Adrenal gland (tissue), 12 donors: ENCODE data around the gene KCNMA1. TPM values are rescaled to one million over a fixed set of nuclear protein-coding genes. Genes with fewer than 3 reads are reported as not detected.

ENCODE experiments used
- DNase-seq, 7 donors: peaks; one replicate each; pipeline ENCODE4 v3.0.0-alpha.2; 2019 to 2020
- H3K27ac ChIP-seq, 5 donors: fragments of 200-600 bp; sonication (generic) in 4 of 5; 1 replicate in 3 of 5; 2 replicates in 2 of 5; pipeline versions ENCODE4 v1.5.1 to v1.8.0; 2016 to 2020; ENCODE audit warnings: mild to moderate bottlenecking in 1 of 5
- H3K27me3 ChIP-seq: fragments of 200-600 bp; 2 replicates; pipeline ENCODE4 v1.8.0; 2021
- H3K36me3 ChIP-seq, 2 donors: fragments of 200-600 bp; replicated peaks in 1 of 2; 1 replicate in 1 of 2; 2 replicates in 1 of 2; pipeline versions ENCODE4 v1.5.1 to v1.8.0; 2018 to 2022
- H3K4me1 ChIP-seq, 2 donors: fragments of 200-600 bp; replicated peaks in 1 of 2; 1 replicate in 1 of 2; 2 replicates in 1 of 2; pipeline versions ENCODE4 v1.5.1 to v1.8.0; 2018 to 2021
- H3K4me3 ChIP-seq, 4 donors: fragments of 200-600 bp; sonication (generic) in 3 of 4; one replicate each; pipeline ENCODE4 v1.5.1; 2016 to 2018
- H3K9me3 ChIP-seq, 3 donors: fragments of 200-600 bp; sonication (generic) in 1 of 3; replicated peaks in 1 of 3; 1 replicate in 2 of 3; 2 replicates in 1 of 3; pipeline versions ENCODE4 v1.5.1 to v1.8.0; 2016 to 2021
- POLR2A ChIP-seq, 2 donors: fragments of 450-650 bp; IDR thresholded peaks; one replicate each; pipeline ENCODE4 v1.6.1; 2017; ENCODE audit warnings: antibody characterized with exemption in 2 of 2, mild to moderate bottlenecking in 2 of 2, moderate library complexity in 1 of 2
- WGBS, 4 donors: extraction: QIAGEN DNeasy Blood & Tissue Kit in 2 of 4; methylation state at CpG; one replicate each; pipeline versions ENCODE4 v1.1.5 to v1.1.7; 2013 to 2017; 5-methylcytosine and 5-hydroxymethylcytosine counted together
- intact Hi-C, 2 donors: fragments of 100-400 bp; cut with DNase I; formaldehyde crosslinking; loops; one replicate each; pipeline versions ENCODE4 v1.14.1 to v1.15.0; 2022 to 2023
- polyA plus RNA-seq, 3 donors: library from polyadenylated mRNA; stranded (reverse); fragments of 200-250 nt in 2 of 3; fragments of 350-450 nt in 1 of 3; fragmentation: Illumina TruSeq in 1 of 3; extraction: RNeasy Lipid Tissue Mini Kit (QIAGEN cat#74804) in 1 of 3; gene quantifications; one replicate each; pipeline ENCODE4 v1.2.3, GENCODE V29; 2013 to 2014
- total RNA-seq, 9 donors: library from RNA; depleted of rRNA in 4 of 9; stranded (reverse); fragments of >200 nt in 4 of 9; fragments of 120-200 nt in 1 of 9; fragmentation: NEBNext Ultra II Directional in 1 of 9; extraction: Animal tissue kit (Norgen Biotek cat#: 25700) in 1 of 9; gene quantifications; one replicate each; pipeline versions ENCODE4 v1.1.0 to v1.2.4, GENCODE V29; 2013 to 2023
- TF ChIP-seq, protein P1 (sequence below), 6 experiments: fragments of 450-650 bp in 4 of 6; fragments of 200-600 bp in 2 of 6; sonication (generic) in 1 of 6; IDR thresholded peaks; 1 replicate in 5 of 6; 2 replicates in 1 of 6; pipeline versions ENCODE4 v1.5.1 to v1.8.0; 2016 to 2021; ENCODE audit warnings: antibody characterized with exemption in 6 of 6, mild to moderate bottlenecking in 2 of 6, moderate library complexity in 1 of 6
- donor health status: healthy with polysubstance abuse.
- donor health status: Bipolar disorder and iron deficiency.
- donor health status: DM: yes; HTN: yes; CAD: no.
- donor health status: DM: no; HTN: no; CAD: no.
- donor health status: DM: no; HTN: no; CAD: no.
- donor health status: DM: yes; HTN: yes; CAD: no.

The KCNMA1 gene
- total and polyA plus RNA-seq, 12 donors: 6.4 to 37.7 (median 13.4) TPM

DNA sequence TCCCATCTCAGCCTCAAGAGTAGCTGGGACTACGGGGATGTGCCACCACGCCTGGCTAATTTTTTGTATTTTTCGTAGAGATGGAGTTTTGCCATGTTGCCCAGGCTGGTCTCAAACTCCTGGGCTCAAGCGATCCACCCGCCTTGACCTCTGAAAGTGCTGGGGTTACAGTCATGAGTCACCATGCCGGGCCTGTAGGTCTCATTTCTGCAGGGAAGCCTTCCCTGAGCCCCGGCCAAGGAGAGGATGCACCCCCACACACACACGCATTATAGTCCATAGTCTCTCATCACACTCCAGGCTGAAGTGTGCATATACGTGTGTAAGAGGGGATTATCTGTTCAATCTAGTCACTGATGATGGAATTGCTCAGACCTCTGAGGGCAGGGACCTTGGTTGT is 29.3 kb downstream of the KCNMA1 start:
- intact Hi-C loops: no loop called here
- Histone ChIP-seq H3K27ac (no peak overlapping the region), H3K4me1 (peaks cover 0 to 19% of the 10 kb centered on the region in 2 donors), H3K27me3 (no peaks in the 10 kb centered on the region), H3K4me3 (no peak overlapping the region), H3K9me3 (no peaks in the 10 kb centered on the region), H3K36me3 (no peaks in the 10 kb centered on the region)
- TF ChIP-seq, protein P1, sequence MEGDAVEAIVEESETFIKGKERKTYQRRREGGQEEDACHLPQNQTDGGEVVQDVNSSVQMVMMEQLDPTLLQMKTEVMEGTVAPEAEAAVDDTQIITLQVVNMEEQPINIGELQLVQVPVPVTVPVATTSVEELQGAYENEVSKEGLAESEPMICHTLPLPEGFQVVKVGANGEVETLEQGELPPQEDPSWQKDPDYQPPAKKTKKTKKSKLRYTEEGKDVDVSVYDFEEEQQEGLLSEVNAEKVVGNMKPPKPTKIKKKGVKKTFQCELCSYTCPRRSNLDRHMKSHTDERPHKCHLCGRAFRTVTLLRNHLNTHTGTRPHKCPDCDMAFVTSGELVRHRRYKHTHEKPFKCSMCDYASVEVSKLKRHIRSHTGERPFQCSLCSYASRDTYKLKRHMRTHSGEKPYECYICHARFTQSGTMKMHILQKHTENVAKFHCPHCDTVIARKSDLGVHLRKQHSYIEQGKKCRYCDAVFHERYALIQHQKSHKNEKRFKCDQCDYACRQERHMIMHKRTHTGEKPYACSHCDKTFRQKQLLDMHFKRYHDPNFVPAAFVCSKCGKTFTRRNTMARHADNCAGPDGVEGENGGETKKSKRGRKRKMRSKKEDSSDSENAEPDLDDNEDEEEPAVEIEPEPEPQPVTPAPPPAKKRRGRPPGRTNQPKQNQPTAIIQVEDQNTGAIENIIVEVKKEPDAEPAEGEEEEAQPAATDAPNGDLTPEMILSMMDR (IDR thresholded peaks at IDR 0.05): no peak
- TF ChIP-seq POLR2A (IDR thresholded peaks at IDR 0.05): no peak
- 67 to 84% (median 81%) methylated on average over 8 to 9 of the region's 9 CpGs for WGBS, 4 donors
- DNase-seq: no peak

DNA sequence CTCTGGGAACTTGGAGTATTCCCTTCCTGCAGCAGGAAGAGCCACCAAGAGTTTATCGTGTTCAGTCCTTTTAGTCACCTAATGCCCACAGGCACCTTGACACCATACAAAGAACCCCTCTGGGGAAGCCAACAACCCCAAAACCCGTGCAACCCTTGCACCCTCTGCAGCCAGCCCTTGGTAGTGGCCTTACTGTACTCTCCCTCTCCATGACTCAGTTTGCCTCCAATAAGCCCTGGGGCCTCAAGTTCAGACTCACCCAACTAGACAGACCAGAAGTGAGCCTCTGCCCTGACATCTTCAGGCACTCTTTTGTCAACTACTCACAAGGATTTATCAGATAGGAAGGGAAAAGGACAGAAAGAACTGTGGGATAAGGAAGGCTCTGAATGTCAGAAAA is 30.9 kb downstream of the KCNMA1 start:
- peaks cover 4 to 27% of the 10 kb centered on the region in 2 donors for H3K4me1 ChIP-seq
- no peak for DNase-seq
- WGBS, 4 donors: 73 to 92% (median 86%) methylated on average over 2 of the region's 2 CpGs

DNA sequence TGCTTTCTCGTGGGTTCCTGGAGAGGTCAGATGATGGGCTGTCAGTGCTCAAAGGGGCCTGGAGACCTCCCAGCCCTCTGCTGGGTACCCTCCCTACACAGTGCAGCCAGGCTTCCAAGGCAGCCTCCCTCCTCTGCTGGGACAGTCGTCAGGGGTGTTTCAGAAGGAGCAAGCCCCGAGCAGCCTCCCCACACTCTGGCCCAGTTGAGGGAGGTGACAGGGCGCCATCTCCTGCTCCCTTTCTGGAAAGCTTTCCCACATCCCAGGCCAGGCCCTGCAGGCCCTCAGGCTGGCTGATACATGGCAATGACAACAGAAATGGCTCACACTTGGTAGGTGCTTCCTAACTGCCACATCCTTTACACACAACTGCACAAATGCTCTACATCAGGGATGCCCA is 32.1 kb downstream of the KCNMA1 start:
- peaks cover 10 to 27% of the 10 kb centered on the region in 2 donors for H3K4me1 ChIP-seq
- no peak for DNase-seq
- no peak for TF ChIP-seq POLR2A (IDR thresholded peaks at IDR 0.05)
- no peaks in the 10 kb centered on the region for H3K36me3 ChIP-seq
- no peak overlapping the region for H3K27ac ChIP-seq
- 59 to 82% (median 74%) methylated on average over 3 to 4 of the region's 4 CpGs for WGBS, 4 donors
- no peaks in the 10 kb centered on the region for H3K27me3 ChIP-seq
- intact Hi-C loops: no loop called here
- H3K9me3 ChIP-seq: no peaks in the 10 kb centered on the region
- no peak overlapping the region for H3K4me3 ChIP-seq

More for the DNA sequence above, 30.9 kb downstream of the KCNMA1 start:
- no peaks in the 10 kb centered on the region for H3K9me3 ChIP-seq
- intact Hi-C loops: no loop called here
- H3K27me3 ChIP-seq: no peaks in the 10 kb centered on the region
- H3K4me3 ChIP-seq: no peak overlapping the region
- TF ChIP-seq POLR2A (IDR thresholded peaks at IDR 0.05): no peak
- TF ChIP-seq, protein P1 (IDR thresholded peaks at IDR 0.05): no peak
- H3K36me3 ChIP-seq: no peaks in the 10 kb centered on the region
- no peak overlapping the region for H3K27ac ChIP-seq

DNA sequence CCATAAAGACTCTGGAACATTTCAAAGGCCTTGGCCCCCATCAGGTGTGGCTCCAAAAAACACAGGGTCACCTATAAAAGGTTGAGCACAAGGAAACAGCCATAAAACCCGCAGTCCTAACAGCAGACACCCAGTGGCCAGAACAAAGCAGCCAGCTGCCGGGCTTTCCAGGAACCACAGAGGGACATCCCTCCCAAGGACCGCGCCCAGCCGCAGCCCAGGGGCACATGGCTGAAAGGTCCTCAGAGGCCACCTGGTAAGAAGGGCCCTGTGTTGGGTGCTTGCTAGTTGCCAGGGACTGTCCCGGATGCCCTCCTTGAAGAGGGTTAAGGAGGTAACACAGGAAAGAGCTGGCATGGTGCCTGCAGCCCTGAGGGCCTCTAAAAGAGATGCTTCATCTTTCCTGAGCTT is 32.7 kb downstream of the KCNMA1 start:
- no peak for DNase-seq
- no peak for TF ChIP-seq POLR2A (IDR thresholded peaks at IDR 0.05)
- TF ChIP-seq, protein P1 (IDR thresholded peaks at IDR 0.05): no peak
- no peak overlapping the region for H3K27ac ChIP-seq
- intact Hi-C loops: no loop called here
- H3K4me3 ChIP-seq: no peak overlapping the region
- H3K4me1 ChIP-seq: peaks cover 10 to 27% of the 10 kb centered on the region in 2 donors
- H3K36me3 ChIP-seq: no peaks in the 10 kb centered on the region
- H3K9me3 ChIP-seq: no peaks in the 10 kb centered on the region
- H3K27me3 ChIP-seq: no peaks in the 10 kb centered on the region
- WGBS, 4 donors: 85 to 100% (median 91%) methylated on average over 1 to 6 of the region's 6 CpGs

DNA sequence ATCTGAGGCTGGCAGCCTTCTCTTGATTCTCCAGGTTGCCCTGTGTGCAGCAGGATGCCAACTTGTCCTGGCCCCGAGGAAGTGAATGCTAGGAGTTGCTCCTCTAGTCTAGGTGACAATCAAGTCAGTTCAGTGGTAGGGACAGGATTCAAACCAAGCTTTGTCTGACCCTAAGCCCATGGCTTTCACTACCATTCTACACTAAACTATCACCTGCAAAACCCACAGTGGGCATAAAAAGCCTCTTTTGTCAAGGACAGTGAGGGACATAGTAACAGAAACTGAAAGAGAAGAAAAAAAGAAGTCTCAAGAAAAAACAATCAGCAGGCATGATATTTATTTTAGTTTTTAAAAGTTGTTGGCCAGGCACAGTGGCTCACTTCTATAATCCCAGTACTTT is 33.5 kb downstream of the KCNMA1 start:
- no peak for DNase-seq
- intact Hi-C loops: no loop called here
- Histone ChIP-seq H3K4me1 (peaks cover 10 to 22% of the 10 kb centered on the region in 2 donors), H3K27me3 (no peaks in the 10 kb centered on the region), H3K36me3 (no peaks in the 10 kb centered on the region), H3K4me3 (no peak overlapping the region), H3K9me3 (no peaks in the 10 kb centered on the region), H3K27ac (no peak overlapping the region)
- 33 to 78% (median 69%) methylated on average over 1 of the region's 1 CpG for WGBS, 4 donors
- no peak for TF ChIP-seq POLR2A (IDR thresholded peaks at IDR 0.05)
- TF ChIP-seq, protein P1 (IDR thresholded peaks at IDR 0.05): no peak
